HS-5 (cell line): ENCODE results near the gene DDX11.
"Not testable (repeated sequence)": the region's sequence is repeated elsewhere in the genome, so short reads cannot be mapped to it uniquely, and the experiment has no call there.

Experiments
- DNase-seq: peaks from one replicate; pipeline ENCODE4 v3.0.0-alpha.2; 2012; ENCODE audit warnings: low read depth

Gene DDX11

DNA sequence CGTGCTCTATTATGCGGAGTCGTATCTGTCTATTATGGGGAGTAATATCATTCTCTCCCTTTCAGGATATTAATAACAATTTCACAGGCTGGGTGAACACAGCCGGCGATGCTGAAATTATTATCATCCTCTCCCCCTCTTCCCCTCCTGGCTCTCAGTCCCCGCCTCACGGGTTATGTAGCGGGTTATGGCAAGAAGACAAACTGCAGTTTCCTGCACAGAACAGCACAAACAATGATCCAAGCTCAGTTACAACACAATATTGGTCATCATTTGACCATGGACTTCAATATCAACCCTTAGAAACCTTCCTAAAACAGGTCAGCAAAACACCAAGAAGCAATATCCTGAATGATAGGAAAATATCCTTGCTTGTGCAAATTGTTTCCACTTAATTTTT lies 50.5 kb downstream of the DDX11 start:
- not testable (repeated sequence) for DNase-seq

- not testable (repeated sequence) for DNase-seq
Measured at GRCh38 chr12:31125171-31125570, 51.5 kb downstream of the DDX11 start.

- not testable (repeated sequence) for DNase-seq
Measured at GRCh38 chr12:31127209-31127848, 53.7 kb downstream of the DDX11 start.

DNA sequence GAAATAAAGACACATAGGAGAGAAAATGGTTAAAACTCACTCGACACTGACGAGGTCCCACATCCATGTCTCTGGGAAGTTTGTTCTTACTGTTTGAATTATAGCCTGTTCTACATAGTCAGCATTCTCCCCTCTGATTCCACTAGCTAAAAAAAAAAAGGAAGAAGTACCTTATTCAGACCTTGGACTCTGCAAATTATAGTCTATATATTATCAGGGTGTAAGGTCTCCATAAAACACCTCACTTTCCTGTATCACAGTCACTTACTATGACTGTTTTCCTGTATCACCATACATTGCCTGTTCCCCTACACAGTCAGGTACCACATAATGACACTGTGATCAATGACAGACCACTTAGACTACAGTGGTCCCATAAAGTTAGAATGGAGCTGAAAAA lies 62.9 kb downstream of the DDX11 start:
- DNase-seq = not testable (repeated sequence)

DNA sequence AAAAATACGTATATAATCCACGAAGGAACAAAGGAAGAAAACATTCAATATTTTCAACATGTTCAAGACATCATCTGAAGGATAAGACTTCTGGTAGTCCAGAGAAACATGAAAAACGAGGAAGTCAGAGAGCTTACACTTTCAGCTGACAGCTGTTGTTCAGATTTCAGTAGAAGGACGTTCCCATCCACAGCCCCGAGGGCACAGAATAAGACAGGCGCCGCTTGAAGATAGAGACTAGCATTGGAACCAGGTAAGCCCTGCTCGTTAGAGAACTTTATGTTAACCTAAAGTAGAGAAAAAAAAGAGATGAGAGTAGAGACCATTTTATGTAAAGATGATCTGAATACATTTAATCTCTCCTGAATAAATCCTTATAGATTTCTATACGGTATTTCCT lies 71.1 kb downstream of the DDX11 start:
- DNase-seq = not testable (repeated sequence)

- not testable (repeated sequence) for DNase-seq
Measured at GRCh38 chr12:31145296-31145695, 71.6 kb downstream of the DDX11 start.

DNA sequence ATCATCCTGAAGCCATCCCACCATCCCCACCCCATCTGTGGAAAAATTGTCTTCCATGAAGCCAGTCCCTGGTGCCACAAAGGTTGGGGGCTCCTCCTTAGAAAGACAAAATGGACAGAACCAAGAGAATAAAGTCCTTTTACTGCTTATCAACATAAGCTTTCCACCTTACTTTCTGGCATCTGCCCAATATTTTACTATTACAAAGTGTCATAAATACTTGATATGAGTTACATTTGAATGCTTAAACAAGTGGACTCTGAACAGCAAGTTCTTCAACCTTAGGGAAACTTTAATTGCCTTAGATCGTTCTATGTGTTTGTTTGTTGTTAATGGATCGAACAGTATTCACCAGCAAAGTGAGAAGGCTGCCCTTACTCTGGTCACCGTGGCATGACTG lies 73.8 kb downstream of the DDX11 start:
- not testable (repeated sequence) for DNase-seq

DNA sequence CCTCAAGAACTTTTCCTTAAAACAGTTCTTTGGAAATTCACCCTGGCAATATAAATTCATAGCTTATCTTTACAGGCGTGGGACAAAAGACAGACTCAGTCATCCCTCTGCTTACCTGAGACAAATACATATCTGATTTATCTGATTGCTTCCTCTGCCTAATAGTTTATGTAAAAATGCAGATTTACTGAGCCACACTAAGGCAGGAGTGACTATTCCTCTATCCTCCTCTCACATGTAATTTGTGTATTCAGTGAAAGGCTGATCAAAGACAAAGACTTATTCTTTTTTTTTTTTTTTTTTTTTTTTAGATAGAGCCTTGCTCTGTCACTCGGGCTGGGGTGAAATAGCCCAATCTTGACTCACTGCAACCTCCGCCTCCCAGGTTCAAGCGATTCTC lies 77.1 kb downstream of the DDX11 start:
- DNase-seq = not testable (repeated sequence)
